ENCODE measurements around the gene L3MBTL1. TPM values are rescaled to one million over a fixed set of nuclear protein-coding genes. Genes with fewer than 3 reads are reported as not detected.

Gene L3MBTL1
- polyA plus RNA-seq, 4 donors, result 1.6 to 15.1 (median 2.6) TPM

DNA sequence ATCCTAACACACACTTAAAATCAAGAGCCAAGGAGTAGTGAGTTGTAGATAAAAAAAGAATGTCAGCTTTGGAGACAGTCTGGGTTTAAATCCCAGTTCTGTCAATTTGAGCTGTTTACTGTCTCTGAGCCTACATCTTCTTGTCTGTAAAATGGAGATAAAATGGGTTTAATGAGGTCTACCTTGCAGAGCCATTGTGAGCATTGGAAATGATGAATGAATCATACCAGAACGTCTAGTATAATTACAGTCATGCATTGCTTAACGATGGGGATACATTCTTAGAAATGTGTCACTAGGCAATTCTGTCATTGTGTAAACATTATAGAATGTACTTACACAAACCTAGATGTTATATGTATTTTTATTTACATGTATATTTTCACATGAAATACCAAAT, 33.7 kb downstream of the L3MBTL1 start:
- Histone ChIP-seq H3K9me3 (ENCODE audit: control insufficient read depth in 2 of 2, insufficient read depth in 1 of 2, low read depth in 1 of 2, low read length in 1 of 2) (no peaks in the 10 kb centered on the region), H3K27me3 (ENCODE audit: control insufficient read depth in 3 of 3, insufficient read depth in 3 of 3, low read length in 3 of 3) (no peaks in the 10 kb centered on the region), H3K36me3 (ENCODE audit: control insufficient read depth in 3 of 3, insufficient read depth in 2 of 3, low read depth in 1 of 3, low read length in 3 of 3) (peaks cover 0 to 41% (median 0%) of the 10 kb centered on the region in 3 donors), H3K27ac (ENCODE audit: low read depth in 1 of 3, low read length in 2 of 3) (no peak overlapping the region), H3K4me1 (ENCODE audit: control insufficient read depth in 3 of 3, insufficient read depth in 2 of 3, low read depth in 1 of 3, low read length in 2 of 3) (peaks cover 0 to 6% (median 0%) of the 10 kb centered on the region in 3 donors), H3K4me3 (ENCODE audit: low read depth in 1 of 3, low read length in 3 of 3) (no peak overlapping the region)
- 2 to 40% (median 23%) methylated on average over 2 of the region's 2 CpGs for WGBS, 3 donors
- DNase-seq, result peak in 1 of 2 donors; percentile 54
- FAIRE-seq, result no peak

DNA sequence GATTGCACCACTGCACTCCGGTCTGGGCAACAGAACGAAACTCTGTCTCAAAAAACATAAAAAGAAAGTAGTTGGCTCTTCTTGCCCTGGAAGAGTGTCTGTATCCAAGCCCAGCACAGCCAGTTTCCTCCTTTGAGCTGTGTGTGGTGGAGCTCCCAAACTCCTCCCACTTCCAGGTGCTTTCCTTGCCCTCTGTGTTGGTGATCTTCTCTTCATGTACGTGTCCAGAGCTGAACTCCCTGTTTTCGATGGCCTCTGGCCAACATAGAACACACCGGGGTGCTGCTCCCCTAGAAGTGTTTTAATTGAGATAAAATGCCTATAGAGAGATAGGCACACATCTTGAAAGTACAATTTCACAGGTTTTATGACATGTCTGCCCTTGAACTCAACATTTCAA, 34.7 kb downstream of the L3MBTL1 start:
- Histone ChIP-seq H3K4me1 (ENCODE audit: control insufficient read depth in 3 of 3, insufficient read depth in 2 of 3, low read depth in 1 of 3, low read length in 2 of 3) (peaks cover 0 to 6% (median 0%) of the 10 kb centered on the region in 3 donors), H3K4me3 (ENCODE audit: low read depth in 1 of 3, low read length in 3 of 3) (no peak overlapping the region), H3K27ac (ENCODE audit: low read depth in 1 of 3, low read length in 2 of 3) (no peak overlapping the region), H3K36me3 (ENCODE audit: control insufficient read depth in 3 of 3, insufficient read depth in 2 of 3, low read depth in 1 of 3, low read length in 3 of 3) (peaks cover 0 to 38% (median 0%) of the 10 kb centered on the region in 3 donors), H3K27me3 (ENCODE audit: control insufficient read depth in 3 of 3, insufficient read depth in 3 of 3, low read length in 3 of 3) (no peaks in the 10 kb centered on the region), H3K9me3 (ENCODE audit: control insufficient read depth in 2 of 2, insufficient read depth in 1 of 2, low read depth in 1 of 2, low read length in 1 of 2) (peaks cover 0 to 1% of the 10 kb centered on the region in 2 donors)
- WGBS, 3 donors, result 16 to 73% (median 46%) methylated on average over 5 of the region's 5 CpGs
- peak; percentile 44 to 93 for DNase-seq
- no peak for FAIRE-seq

DNA sequence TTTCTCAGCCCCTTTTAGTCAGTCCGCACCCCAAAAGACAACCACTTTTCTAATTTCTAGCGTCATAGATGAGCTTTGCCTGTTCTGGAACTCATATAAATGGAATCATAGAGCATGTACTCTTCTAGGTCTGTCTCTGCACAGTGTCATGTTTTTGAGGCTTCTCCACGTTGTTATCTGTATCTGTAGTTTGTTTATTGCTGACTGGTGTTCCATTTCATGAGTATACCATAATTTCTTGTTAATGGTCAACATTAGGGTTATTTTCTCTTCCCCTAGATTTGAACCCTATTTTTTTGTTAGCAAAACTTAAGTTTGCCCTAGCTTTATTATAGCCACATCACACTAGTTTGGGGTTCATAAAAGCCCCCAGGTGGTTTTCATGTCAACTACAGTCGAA, 35.2 kb downstream of the L3MBTL1 start:
- no peak for FAIRE-seq
- Histone ChIP-seq H3K36me3 (ENCODE audit: control insufficient read depth in 3 of 3, insufficient read depth in 2 of 3, low read depth in 1 of 3, low read length in 3 of 3) (peaks cover 0 to 35% (median 0%) of the 10 kb centered on the region in 3 donors), H3K9me3 (ENCODE audit: control insufficient read depth in 2 of 2, insufficient read depth in 1 of 2, low read depth in 1 of 2, low read length in 1 of 2) (peaks cover 0 to 6% of the 10 kb centered on the region in 2 donors)

DNA sequence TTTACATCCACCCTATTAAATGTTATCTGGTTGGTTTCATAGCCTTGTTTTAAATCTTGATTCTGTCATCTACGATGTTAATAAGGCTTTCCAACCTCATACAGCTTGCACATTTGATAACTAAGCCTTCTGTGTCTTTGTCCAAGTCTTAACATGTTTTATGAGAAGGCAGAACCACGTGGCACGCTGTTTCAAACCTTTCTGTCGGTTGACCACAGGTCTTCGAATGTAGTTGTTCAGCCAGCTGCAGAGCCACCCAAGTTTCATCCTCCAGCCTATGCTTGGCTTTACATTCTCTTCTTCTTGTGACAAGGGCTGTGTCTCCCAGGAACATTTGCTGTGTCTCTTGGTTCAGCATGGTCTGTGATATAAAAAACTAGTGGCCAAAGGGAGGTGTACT, 35.6 kb downstream of the L3MBTL1 start:
- Histone ChIP-seq H3K27me3 (ENCODE audit: control insufficient read depth in 3 of 3, insufficient read depth in 3 of 3, low read length in 3 of 3) (no peaks in the 10 kb centered on the region), H3K4me3 (ENCODE audit: low read depth in 1 of 3, low read length in 3 of 3) (no peak overlapping the region), H3K36me3 (ENCODE audit: control insufficient read depth in 3 of 3, insufficient read depth in 2 of 3, low read depth in 1 of 3, low read length in 3 of 3) (peaks cover 0 to 36% (median under 1%) of the 10 kb centered on the region in 3 donors), H3K9me3 (ENCODE audit: control insufficient read depth in 2 of 2, insufficient read depth in 1 of 2, low read depth in 1 of 2, low read length in 1 of 2) (peaks cover 0 to 7% of the 10 kb centered on the region in 2 donors), H3K4me1 (ENCODE audit: control insufficient read depth in 3 of 3, insufficient read depth in 2 of 3, low read depth in 1 of 3, low read length in 2 of 3) (peaks cover 0 to 6% (median 0%) of the 10 kb centered on the region in 3 donors), H3K27ac (ENCODE audit: low read depth in 1 of 3, low read length in 2 of 3) (no peak overlapping the region)
- FAIRE-seq (no peak), DNase-seq (no peak)
- 77 to 88% (median 79%) methylated on average over 5 of the region's 5 CpGs for WGBS, 3 donors

More for the DNA sequence above, 35.2 kb downstream of the L3MBTL1 start:
- H3K4me1 ChIP-seq (ENCODE audit: control insufficient read depth in 3 of 3, insufficient read depth in 2 of 3, low read depth in 1 of 3, low read length in 2 of 3), result peaks cover 0 to 6% (median 0%) of the 10 kb centered on the region in 3 donors
- H3K4me3 ChIP-seq (ENCODE audit: low read depth in 1 of 3, low read length in 3 of 3), result no peak overlapping the region
- no peak for DNase-seq
- 68 to 79% (median 69%) methylated on average over 4 of the region's 4 CpGs for WGBS, 3 donors
- H3K27me3 ChIP-seq (ENCODE audit: control insufficient read depth in 3 of 3, insufficient read depth in 3 of 3, low read length in 3 of 3), result no peaks in the 10 kb centered on the region
- no peak overlapping the region for H3K27ac ChIP-seq (ENCODE audit: low read depth in 1 of 3, low read length in 2 of 3)

DNA sequence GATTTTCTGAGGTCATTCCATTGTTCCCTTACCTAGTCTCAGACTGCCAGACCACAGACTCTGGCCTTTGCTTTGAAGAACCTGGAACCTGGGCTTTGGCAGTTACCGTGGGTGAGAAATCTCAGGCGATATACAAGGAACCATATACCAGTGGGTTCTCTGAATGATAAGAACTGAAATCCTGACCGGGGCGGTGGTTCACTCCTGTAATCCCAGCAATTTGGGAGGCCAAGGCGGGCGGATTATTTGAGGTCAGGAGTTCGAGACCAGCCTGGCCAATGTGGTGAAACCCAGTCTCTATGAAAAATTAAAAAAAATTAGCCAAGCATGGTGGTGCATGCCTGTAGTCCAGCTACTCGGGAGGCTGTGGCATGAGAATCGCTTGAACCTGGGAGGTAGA, 37.0 kb downstream of the L3MBTL1 start:
- Histone ChIP-seq H3K27ac (ENCODE audit: low read depth in 1 of 3, low read length in 2 of 3) (no peak overlapping the region), H3K9me3 (ENCODE audit: control insufficient read depth in 2 of 2, insufficient read depth in 1 of 2, low read depth in 1 of 2, low read length in 1 of 2) (peaks cover 0 to 7% of the 10 kb centered on the region in 2 donors), H3K36me3 (ENCODE audit: control insufficient read depth in 3 of 3, insufficient read depth in 2 of 3, low read depth in 1 of 3, low read length in 3 of 3) (peaks cover 0 to 30% (median 3%) of the 10 kb centered on the region in 3 donors), H3K4me3 (ENCODE audit: low read depth in 1 of 3, low read length in 3 of 3) (no peak overlapping the region), H3K4me1 (ENCODE audit: control insufficient read depth in 3 of 3, insufficient read depth in 2 of 3, low read depth in 1 of 3, low read length in 2 of 3) (peaks cover 0 to 10% (median 0%) of the 10 kb centered on the region in 3 donors), H3K27me3 (ENCODE audit: control insufficient read depth in 3 of 3, insufficient read depth in 3 of 3, low read length in 3 of 3) (no peaks in the 10 kb centered on the region)
- 86 to 90% (median 90%) methylated on average over 9 of the region's 9 CpGs for WGBS, 3 donors
- FAIRE-seq (no peak), DNase-seq (no peak)

DNA sequence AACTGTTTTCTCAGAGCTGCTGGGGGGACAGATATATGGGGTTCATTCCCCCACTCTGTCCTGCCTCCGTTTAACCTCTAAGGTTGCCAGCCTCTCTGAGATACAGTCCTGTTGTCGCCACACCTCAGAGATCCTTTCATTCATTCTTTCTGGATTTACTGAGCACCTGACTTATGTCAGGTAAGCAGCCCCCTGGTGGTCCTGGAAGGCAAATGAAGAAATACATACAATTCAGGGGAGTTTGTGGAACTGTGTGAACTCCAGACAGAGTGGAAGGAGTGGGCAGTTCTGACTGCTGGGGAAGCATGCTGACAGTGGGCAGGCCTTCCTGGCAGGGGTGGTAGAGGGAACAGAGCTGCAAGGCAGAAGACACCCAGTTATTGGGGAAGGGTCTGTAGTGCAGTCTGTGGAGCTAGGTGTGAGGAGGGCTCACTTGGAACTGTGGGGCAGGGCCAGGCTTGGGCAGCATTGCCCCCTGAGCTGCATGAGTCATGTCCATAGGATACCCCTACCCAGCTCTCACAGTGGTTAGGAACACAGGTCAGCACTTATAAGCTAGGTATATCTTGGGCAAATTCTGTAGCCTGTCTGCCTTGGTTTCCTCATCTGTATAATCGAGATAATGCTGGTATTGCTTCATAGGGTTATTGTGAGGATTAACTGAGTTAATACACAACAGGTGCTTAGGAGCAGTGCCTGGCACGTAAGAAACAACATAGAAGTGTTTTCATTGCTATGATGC, 38.5 kb downstream of the L3MBTL1 start:
- 87 to 89% (median 89%) methylated on average over 4 of the region's 4 CpGs for WGBS, 3 donors
- no peak overlapping the region for H3K27ac ChIP-seq (ENCODE audit: low read depth in 1 of 3, low read length in 2 of 3)
- no peaks in the 10 kb centered on the region for H3K27me3 ChIP-seq (ENCODE audit: control insufficient read depth in 3 of 3, insufficient read depth in 3 of 3, low read length in 3 of 3)
- no peak for FAIRE-seq
- peaks cover 0 to 7% of the 10 kb centered on the region in 2 donors for H3K9me3 ChIP-seq (ENCODE audit: control insufficient read depth in 2 of 2, insufficient read depth in 1 of 2, low read depth in 1 of 2, low read length in 1 of 2)
- no peak for DNase-seq
- H3K36me3 ChIP-seq (ENCODE audit: control insufficient read depth in 3 of 3, insufficient read depth in 2 of 3, low read depth in 1 of 3, low read length in 3 of 3), result peaks cover 0 to 20% (median 3%) of the 10 kb centered on the region in 3 donors
- no peak overlapping the region for H3K4me3 ChIP-seq (ENCODE audit: low read depth in 1 of 3, low read length in 3 of 3)
- peaks cover 0 to 22% (median 4%) of the 10 kb centered on the region in 3 donors for H3K4me1 ChIP-seq (ENCODE audit: control insufficient read depth in 3 of 3, insufficient read depth in 2 of 3, low read depth in 1 of 3, low read length in 2 of 3)

DNA sequence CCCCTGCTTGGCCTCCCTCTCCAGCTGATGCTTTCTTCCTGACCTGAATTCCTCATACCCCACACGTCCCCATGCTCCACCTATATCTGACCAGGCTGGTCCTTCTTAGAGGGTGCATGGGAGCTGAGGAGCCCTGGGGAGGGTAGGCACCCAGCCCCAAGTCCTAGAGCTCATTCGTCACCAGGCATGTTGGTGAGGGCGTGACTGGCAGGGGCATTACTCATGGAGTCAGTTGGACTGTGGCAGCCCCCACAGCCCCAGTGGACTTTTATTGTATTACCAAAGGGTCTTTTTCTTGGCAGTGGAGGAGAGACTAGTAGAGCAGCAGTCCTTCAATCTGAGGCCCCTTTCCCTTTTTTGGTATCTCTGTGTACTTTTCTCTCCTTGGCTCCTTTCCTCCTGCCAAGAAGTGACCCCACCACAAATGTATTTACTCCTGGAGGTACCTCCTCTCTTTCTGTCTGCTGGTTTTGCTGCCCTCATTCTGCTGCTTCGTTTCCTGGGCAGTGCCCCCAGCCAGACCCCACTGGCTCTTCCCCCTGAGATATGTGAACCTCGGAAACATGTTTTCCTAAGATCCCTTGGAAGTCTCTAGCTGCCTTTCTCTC, 40.9 kb downstream of the L3MBTL1 start:
- no peak for FAIRE-seq
- Histone ChIP-seq H3K4me3 (ENCODE audit: low read depth in 1 of 3, low read length in 3 of 3) (no peak overlapping the region), H3K27ac (ENCODE audit: low read depth in 1 of 3, low read length in 2 of 3) (no peak overlapping the region), H3K9me3 (ENCODE audit: control insufficient read depth in 2 of 2, insufficient read depth in 1 of 2, low read depth in 1 of 2, low read length in 1 of 2) (peaks cover 0 to 7% of the 10 kb centered on the region in 2 donors), H3K4me1 (ENCODE audit: control insufficient read depth in 3 of 3, insufficient read depth in 2 of 3, low read depth in 1 of 3, low read length in 2 of 3) (peaks cover 0 to 16% (median 7%) of the 10 kb centered on the region in 3 donors), H3K36me3 (ENCODE audit: control insufficient read depth in 3 of 3, insufficient read depth in 2 of 3, low read depth in 1 of 3, low read length in 3 of 3) (peaks cover 0 to 17% (median 3%) of the 10 kb centered on the region in 3 donors), H3K27me3 (ENCODE audit: control insufficient read depth in 3 of 3, insufficient read depth in 3 of 3, low read length in 3 of 3) (no peaks in the 10 kb centered on the region)
- WGBS, 3 donors, result 68 to 73% (median 70%) methylated on average over 5 of the region's 5 CpGs
- DNase-seq, result no peak

DNA sequence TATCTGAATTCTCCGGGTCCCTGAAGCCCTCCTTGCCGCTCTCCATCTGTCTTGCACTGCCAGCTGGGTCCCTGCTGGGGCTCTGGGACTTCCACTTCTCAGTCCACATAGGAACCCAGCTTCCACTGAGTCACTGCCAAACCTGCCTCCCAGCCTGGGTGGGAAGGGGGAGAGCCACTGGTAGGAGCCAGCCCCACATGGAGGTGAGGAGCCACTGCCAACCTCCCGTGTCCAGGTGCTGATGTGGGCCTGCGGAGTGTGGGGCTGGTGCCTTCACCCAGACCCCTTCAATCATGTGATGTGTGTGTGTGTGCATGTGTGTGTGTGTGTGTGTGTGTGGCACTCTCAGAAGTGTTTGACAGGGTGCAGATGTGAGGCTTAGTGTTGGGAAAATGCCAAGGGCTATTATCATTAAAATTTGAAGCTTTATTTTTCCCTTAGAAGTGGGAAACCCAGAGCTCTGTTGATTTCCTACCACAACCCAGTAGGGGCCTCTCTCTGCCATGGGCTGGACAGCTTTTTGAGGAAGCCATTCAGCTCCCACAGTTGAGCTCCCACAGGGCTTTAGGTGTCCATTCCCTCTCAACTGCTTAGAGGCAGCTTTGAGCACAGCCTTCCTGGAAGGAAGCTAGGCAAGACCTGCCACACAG, 42.0 kb downstream of the L3MBTL1 start:
- DNase-seq (no peak), FAIRE-seq (no peak)
- no peaks in the 10 kb centered on the region for H3K27me3 ChIP-seq (ENCODE audit: control insufficient read depth in 3 of 3, insufficient read depth in 3 of 3, low read length in 3 of 3)
- H3K4me1 ChIP-seq (ENCODE audit: control insufficient read depth in 3 of 3, insufficient read depth in 2 of 3, low read depth in 1 of 3, low read length in 2 of 3), result peaks cover 0 to 16% (median 7%) of the 10 kb centered on the region in 3 donors
- H3K36me3 ChIP-seq (ENCODE audit: control insufficient read depth in 3 of 3, insufficient read depth in 2 of 3, low read depth in 1 of 3, low read length in 3 of 3), result peaks cover 0 to 15% (median 3%) of the 10 kb centered on the region in 3 donors
- peaks cover 0 to 7% of the 10 kb centered on the region in 2 donors for H3K9me3 ChIP-seq (ENCODE audit: control insufficient read depth in 2 of 2, insufficient read depth in 1 of 2, low read depth in 1 of 2, low read length in 1 of 2)
- no peak overlapping the region for H3K4me3 ChIP-seq (ENCODE audit: low read depth in 1 of 3, low read length in 3 of 3)
- WGBS, 3 donors, result 90 to 92% (median 90%) methylated on average over 4 of the region's 4 CpGs
- peak overlapping the region in 1 of 3 donors; percentile 48 for H3K27ac ChIP-seq (ENCODE audit: low read depth in 1 of 3, low read length in 2 of 3)
